Measurements from ENCODE around the gene RIBC1. TPM values are rescaled to one million over a fixed set of nuclear protein-coding genes. Genes with fewer than 3 reads are reported as not detected.

RIBC1 gene
- total RNA-seq, 1 donor from 2014 or later, result not detected

DNA sequence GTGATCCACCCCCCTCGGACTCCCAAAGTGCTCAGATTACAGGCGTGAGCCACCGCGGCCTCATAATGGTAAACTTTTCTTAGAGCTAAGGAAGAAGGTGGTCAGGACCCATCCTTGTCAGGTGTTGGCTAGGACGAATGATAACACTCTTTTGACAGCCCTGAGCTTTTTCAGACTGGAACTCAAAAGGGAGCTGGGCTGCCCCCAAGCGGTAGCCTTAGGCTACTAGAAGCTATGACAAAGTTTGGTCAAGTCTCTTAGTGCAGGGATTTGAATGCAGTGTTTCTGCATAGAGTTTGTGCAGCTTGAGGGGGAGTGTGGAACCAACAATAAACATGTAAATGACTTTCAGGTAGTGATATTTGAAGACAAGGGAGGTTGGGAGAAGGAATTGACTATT, 23.3 kb downstream of the RIBC1 start:
- Histone ChIP-seq H3K9me3 (no peaks in the 10 kb centered on the region), H3K4me3 (no peak overlapping the region), H3K4me1 (peaks cover 5% of the 10 kb centered on the region), H3K27me3 (no peaks in the 10 kb centered on the region), H3K36me3 (no peaks in the 10 kb centered on the region), H3K27ac (no peak overlapping the region)
- TF ChIP-seq, protein P1, sequence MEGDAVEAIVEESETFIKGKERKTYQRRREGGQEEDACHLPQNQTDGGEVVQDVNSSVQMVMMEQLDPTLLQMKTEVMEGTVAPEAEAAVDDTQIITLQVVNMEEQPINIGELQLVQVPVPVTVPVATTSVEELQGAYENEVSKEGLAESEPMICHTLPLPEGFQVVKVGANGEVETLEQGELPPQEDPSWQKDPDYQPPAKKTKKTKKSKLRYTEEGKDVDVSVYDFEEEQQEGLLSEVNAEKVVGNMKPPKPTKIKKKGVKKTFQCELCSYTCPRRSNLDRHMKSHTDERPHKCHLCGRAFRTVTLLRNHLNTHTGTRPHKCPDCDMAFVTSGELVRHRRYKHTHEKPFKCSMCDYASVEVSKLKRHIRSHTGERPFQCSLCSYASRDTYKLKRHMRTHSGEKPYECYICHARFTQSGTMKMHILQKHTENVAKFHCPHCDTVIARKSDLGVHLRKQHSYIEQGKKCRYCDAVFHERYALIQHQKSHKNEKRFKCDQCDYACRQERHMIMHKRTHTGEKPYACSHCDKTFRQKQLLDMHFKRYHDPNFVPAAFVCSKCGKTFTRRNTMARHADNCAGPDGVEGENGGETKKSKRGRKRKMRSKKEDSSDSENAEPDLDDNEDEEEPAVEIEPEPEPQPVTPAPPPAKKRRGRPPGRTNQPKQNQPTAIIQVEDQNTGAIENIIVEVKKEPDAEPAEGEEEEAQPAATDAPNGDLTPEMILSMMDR (IDR thresholded peaks at IDR 0.05), result peak in 1 of 3 experiments; percentile 22
- TF ChIP-seq POLR2AphosphoS5 (IDR thresholded peaks at IDR 0.05; ENCODE audit: insufficient read depth in 1 of 2, low read depth in 1 of 2), result no peak
- no peak for DNase-seq (ENCODE audit: extremely low spot score in 2 of 2)
- intact Hi-C loops (cut with DNase I), result no loop called here

DNA sequence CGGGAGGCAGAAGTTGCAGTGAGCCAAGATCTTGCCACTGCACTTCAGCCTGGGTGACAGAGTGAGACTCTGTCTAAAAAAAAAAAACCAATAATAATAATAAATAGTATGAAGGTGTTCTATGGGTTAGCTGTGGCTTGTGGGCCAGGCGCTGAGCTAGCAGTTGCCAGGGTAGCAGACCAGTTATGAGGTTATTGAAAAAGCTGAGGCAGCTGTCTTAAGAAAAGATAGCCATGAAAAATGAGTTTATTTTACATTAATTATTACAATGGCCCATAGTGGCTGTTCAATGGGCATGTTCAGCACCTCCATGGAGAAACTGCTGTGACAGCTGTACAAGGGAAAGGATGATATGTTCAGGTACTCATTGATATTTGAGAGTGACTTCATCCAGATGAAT, 24.8 kb downstream of the RIBC1 start:
- no peak overlapping the region for H3K27ac ChIP-seq
- intact Hi-C loops (cut with DNase I), result no loop called here
- no peaks in the 10 kb centered on the region for H3K4me1 ChIP-seq

DNA sequence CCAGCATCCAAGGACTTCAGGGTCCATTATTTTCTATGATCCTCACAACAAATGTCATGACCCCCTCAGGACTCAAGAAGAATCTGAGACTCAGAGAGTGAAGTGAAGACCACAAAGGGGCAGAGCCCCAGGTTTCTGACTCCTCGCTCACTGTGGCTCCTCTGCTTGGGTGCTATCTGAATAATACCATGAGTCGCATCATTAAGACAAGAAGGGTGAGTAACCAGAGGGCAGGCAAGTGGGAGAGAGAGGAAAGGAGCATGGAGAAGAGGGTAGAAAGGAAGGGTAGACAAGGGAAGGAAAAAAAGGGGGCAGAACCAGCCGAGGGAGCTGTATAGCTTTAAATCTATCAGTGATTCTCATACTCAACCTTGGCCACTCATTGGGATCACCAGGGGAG, 27.0 kb downstream of the RIBC1 start:
- intact Hi-C loops (cut with DNase I), result no loop called here

More for the DNA sequence above, 24.8 kb downstream of the RIBC1 start:
- Histone ChIP-seq H3K9me3 (no peaks in the 10 kb centered on the region), H3K4me3 (no peak overlapping the region), H3K36me3 (no peaks in the 10 kb centered on the region), H3K27me3 (no peaks in the 10 kb centered on the region)
- TF ChIP-seq POLR2A (IDR thresholded peaks at IDR 0.05) (no peak), POLR2AphosphoS5 (IDR thresholded peaks at IDR 0.05; ENCODE audit: insufficient read depth in 1 of 2, low read depth in 1 of 2) (no peak)
- TF ChIP-seq, protein P1 (IDR thresholded peaks at IDR 0.05), result no peak
- no peak for DNase-seq (ENCODE audit: extremely low spot score in 2 of 2)

DNA sequence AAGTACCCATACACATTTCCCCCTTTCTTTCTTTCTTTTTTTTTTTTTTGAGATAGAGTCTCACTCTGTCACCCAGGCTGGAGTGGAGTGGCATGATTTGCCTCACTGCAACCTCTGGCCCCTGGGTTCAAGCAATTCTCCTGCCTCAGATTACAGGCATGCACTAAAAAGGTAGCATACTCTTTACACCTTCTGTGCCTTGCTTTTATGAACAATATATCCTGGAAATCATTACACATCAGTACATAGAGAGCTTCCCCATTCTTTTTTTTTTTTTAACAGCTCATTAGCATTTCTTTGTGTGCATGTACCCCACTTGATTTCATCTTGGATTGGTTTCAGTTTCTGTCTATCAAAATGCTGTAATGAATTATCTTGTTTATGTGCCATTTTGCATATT, 30.1 kb downstream of the RIBC1 start:
- intact Hi-C loops (cut with DNase I), result no loop called here
- H3K4me3 ChIP-seq, result no peak overlapping the region
- TF ChIP-seq, protein P1 (IDR thresholded peaks at IDR 0.05), result no peak
- TF ChIP-seq POLR2AphosphoS5 (IDR thresholded peaks at IDR 0.05; ENCODE audit: insufficient read depth in 1 of 2, low read depth in 1 of 2), result no peak
- TF ChIP-seq POLR2A (IDR thresholded peaks at IDR 0.05), result no peak
- H3K27ac ChIP-seq, result no peak overlapping the region
- no peak for DNase-seq (ENCODE audit: extremely low spot score in 2 of 2)
- no peaks in the 10 kb centered on the region for H3K36me3 ChIP-seq
- no peaks in the 10 kb centered on the region for H3K4me1 ChIP-seq
- H3K27me3 ChIP-seq, result no peaks in the 10 kb centered on the region
- H3K9me3 ChIP-seq, result no peaks in the 10 kb centered on the region

More for the DNA sequence above, 27.0 kb downstream of the RIBC1 start:
- TF ChIP-seq, protein P1 (IDR thresholded peaks at IDR 0.05), result no peak
- TF ChIP-seq POLR2AphosphoS5 (IDR thresholded peaks at IDR 0.05; ENCODE audit: insufficient read depth in 1 of 2, low read depth in 1 of 2) (no peak), POLR2A (IDR thresholded peaks at IDR 0.05) (no peak)
- DNase-seq (ENCODE audit: extremely low spot score in 2 of 2), result no peak
- Histone ChIP-seq H3K27me3 (no peaks in the 10 kb centered on the region), H3K4me3 (no peak overlapping the region), H3K4me1 (no peaks in the 10 kb centered on the region), H3K36me3 (no peaks in the 10 kb centered on the region), H3K27ac (no peak overlapping the region), H3K9me3 (no peaks in the 10 kb centered on the region)

DNA sequence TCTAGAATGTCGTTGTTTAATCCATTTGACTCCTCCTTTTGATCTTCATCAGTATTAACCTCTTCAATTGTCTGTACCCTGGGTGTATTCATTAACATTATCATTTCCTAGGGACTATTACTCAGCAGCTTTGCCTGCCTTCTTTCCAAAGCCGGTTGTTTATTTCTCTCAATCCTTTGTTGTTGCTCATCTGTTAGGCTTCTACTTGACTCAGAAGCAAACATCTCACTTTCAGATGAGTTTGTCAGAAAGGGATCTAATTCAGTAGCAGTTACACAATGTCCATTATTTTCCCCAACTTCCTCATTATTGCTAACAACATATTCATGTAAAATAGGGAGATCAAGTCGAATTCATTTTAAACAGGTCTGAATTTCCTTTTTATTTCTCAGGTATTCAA, 33.6 kb downstream of the RIBC1 start:
- intact Hi-C loops (cut with DNase I), result no loop called here
- Histone ChIP-seq H3K36me3 (no peaks in the 10 kb centered on the region), H3K4me1 (no peaks in the 10 kb centered on the region), H3K27ac (no peak overlapping the region), H3K9me3 (no peaks in the 10 kb centered on the region), H3K27me3 (no peaks in the 10 kb centered on the region), H3K4me3 (no peak overlapping the region)
- DNase-seq (ENCODE audit: extremely low spot score in 2 of 2), result no peak
- TF ChIP-seq, protein P1 (IDR thresholded peaks at IDR 0.05), result no peak
- TF ChIP-seq POLR2A (IDR thresholded peaks at IDR 0.05) (no peak), POLR2AphosphoS5 (IDR thresholded peaks at IDR 0.05; ENCODE audit: insufficient read depth in 1 of 2, low read depth in 1 of 2) (no peak)
